ENCODE results near the gene PTEN.
"Not testable (repeated sequence)": the region's sequence is repeated elsewhere in the genome, so short reads cannot be mapped to it uniquely, and the experiment has no call there.

Gene PTEN

GRCh38 chr10:87844837-87845623 lies 18.4 kb upstream of the PTEN start:
- no peak for DNase-seq (ENCODE audit: extremely low read depth in 1 of 2, low read depth in 1 of 2)

- no peak for DNase-seq (ENCODE audit: extremely low read depth in 1 of 2, low read depth in 1 of 2)
Measured at GRCh38 chr10:87845624-87845998, 17.8 kb upstream of the PTEN start.

GRCh38 chr10:87846023-87846422 lies 17.4 kb upstream of the PTEN start:
- no peak for DNase-seq (ENCODE audit: extremely low read depth in 1 of 2, low read depth in 1 of 2)

GRCh38 chr10:87846711-87847110 lies 16.7 kb upstream of the PTEN start:
- DNase-seq (ENCODE audit: extremely low read depth in 1 of 2, low read depth in 1 of 2): not testable (repeated sequence)

- no peak for DNase-seq (ENCODE audit: extremely low read depth in 1 of 2, low read depth in 1 of 2)
Measured at GRCh38 chr10:87847550-87847949, 15.9 kb upstream of the PTEN start.

- DNase-seq (ENCODE audit: extremely low read depth in 1 of 2, low read depth in 1 of 2): no peak
Measured at GRCh38 chr10:87849001-87849400, 14.4 kb upstream of the PTEN start.

GRCh38 chr10:87850742-87851205 lies 12.7 kb upstream of the PTEN start:
- DNase-seq (ENCODE audit: extremely low read depth in 1 of 2, low read depth in 1 of 2): peak in 1 of 2 donors; percentile 23

- DNase-seq (ENCODE audit: extremely low read depth in 1 of 2, low read depth in 1 of 2): no peak
Measured at GRCh38 chr10:87852089-87852488, 11.3 kb upstream of the PTEN start.

- DNase-seq (ENCODE audit: extremely low read depth in 1 of 2, low read depth in 1 of 2): not testable (repeated sequence)
Measured at GRCh38 chr10:87855247-87855646, 8.2 kb upstream of the PTEN start.

GRCh38 chr10:87855665-87856064 lies 7.8 kb upstream of the PTEN start:
- DNase-seq (ENCODE audit: extremely low read depth in 1 of 2, low read depth in 1 of 2): not testable (repeated sequence)

- DNase-seq (ENCODE audit: extremely low read depth in 1 of 2, low read depth in 1 of 2): no peak
Measured at GRCh38 chr10:87860156-87860795, 3.1 kb upstream of the PTEN start.

- DNase-seq (ENCODE audit: extremely low read depth in 1 of 2, low read depth in 1 of 2): no peak
Measured at GRCh38 chr10:87860816-87861403, 2.5 kb upstream of the PTEN start.

- DNase-seq (ENCODE audit: extremely low read depth in 1 of 2, low read depth in 1 of 2): no peak
Measured at GRCh38 chr10:87861566-87861952, 1.9 kb upstream of the PTEN start.

- DNase-seq (ENCODE audit: extremely low read depth in 1 of 2, low read depth in 1 of 2): peak; percentile 87 to 90
Measured at GRCh38 chr10:87861953-87862678, 1.3 kb upstream of the PTEN start.

GRCh38 chr10:87862679-87863052 lies 759 bp upstream of the PTEN start:
- DNase-seq (ENCODE audit: extremely low read depth in 1 of 2, low read depth in 1 of 2): peak; percentile 29 to 48

GRCh38 chr10:87863951-87864495 lies 598 bp downstream of the PTEN start:
- DNase-seq (ENCODE audit: extremely low read depth in 1 of 2, low read depth in 1 of 2): peak in 1 of 2 donors; percentile 16

GRCh38 chr10:87864496-87865059 lies 1.2 kb downstream of the PTEN start:
- no peak for DNase-seq (ENCODE audit: extremely low read depth in 1 of 2, low read depth in 1 of 2)

GRCh38 chr10:87865241-87865881 lies 1.9 kb downstream of the PTEN start:
- no peak for DNase-seq (ENCODE audit: extremely low read depth in 1 of 2, low read depth in 1 of 2)

GRCh38 chr10:87866412-87866974 lies 3.1 kb downstream of the PTEN start:
- DNase-seq (ENCODE audit: extremely low read depth in 1 of 2, low read depth in 1 of 2): no peak

- no peak for DNase-seq (ENCODE audit: extremely low read depth in 1 of 2, low read depth in 1 of 2)
Measured at GRCh38 chr10:87867453-87867852, 4.0 kb downstream of the PTEN start.
